Heart left ventricle (tissue), 16 donors: Measurements from ENCODE around the gene SPATA24. TPM values are rescaled to one million over a fixed set of nuclear protein-coding genes. Genes with fewer than 3 reads are reported as not detected.

Experiments
- ATAC-seq, 4 donors: fragments of 200-7000 bp; cut with Tn5 transposase; one replicate each; pipeline ENCODE4 v1.9.1; 2020 to 2022; ENCODE audit warnings: moderate library complexity in 4 of 4, mild to moderate bottlenecking in 3 of 4, moderate number of reproducible peaks in 1 of 4
- DNase-seq, 5 donors: peaks; one replicate each; pipeline ENCODE4 v3.0.0-alpha.2; 2020
- H3K27ac ChIP-seq, 12 donors: fragments of 200-600 bp; sonication (generic) in 4 of 12; one replicate each; pipeline versions ENCODE4 v1.5.0 to v1.8.0; 2016 to 2022; ENCODE audit warnings: mild to moderate bottlenecking in 2 of 12
- H3K27me3 ChIP-seq, 9 donors: fragments of 200-600 bp; sonication (generic) in 2 of 9; one replicate each; pipeline versions ENCODE4 v1.5.1 to v1.8.0; 2016 to 2022; ENCODE audit warnings: mild to moderate bottlenecking in 3 of 9
- H3K36me3 ChIP-seq, 9 donors: fragments of 200-600 bp; sonication (generic) in 2 of 9; one replicate each; pipeline versions ENCODE4 v1.5.0 to v1.8.0; 2018 to 2022; ENCODE audit warnings: mild to moderate bottlenecking in 2 of 9
- H3K4me1 ChIP-seq, 12 donors: fragments of 200-600 bp; sonication (generic) in 4 of 12; one replicate each; pipeline versions ENCODE4 v1.5.0 to v1.8.0; 2016 to 2022; ENCODE audit warnings: mild to moderate bottlenecking in 3 of 12
- H3K4me3 ChIP-seq, 12 donors: fragments of 200-600 bp; sonication (generic) in 4 of 12; one replicate each; pipeline versions ENCODE4 v1.5.0 to v1.8.0; 2017 to 2022; ENCODE audit warnings: mild to moderate bottlenecking in 9 of 12, moderate library complexity in 4 of 12
- H3K9me3 ChIP-seq, 12 donors: fragments of 200-600 bp; sonication (generic) in 4 of 12; one replicate each; pipeline versions ENCODE4 v1.5.0 to v1.8.0; 2016 to 2022; ENCODE audit warnings: mild to moderate bottlenecking in 1 of 12
- CTCF ChIP-seq, 12 donors: fragments of 200-600 bp; sonication (generic) in 4 of 12; IDR thresholded peaks; one replicate each; pipeline versions ENCODE4 v1.5.0 to v1.8.0; 2018 to 2022; ENCODE audit warnings: antibody characterized with exemption in 12 of 12, mild to moderate bottlenecking in 5 of 12
- POLR2A ChIP-seq, 2 donors: fragments of 450-650 bp; IDR thresholded peaks; one replicate each; pipeline ENCODE4 v1.6.1; 2017; ENCODE audit warnings: antibody characterized with exemption in 2 of 2, mild to moderate bottlenecking in 2 of 2, moderate library complexity in 2 of 2
- WGBS, 4 donors: extraction: QIAGEN DNeasy Blood & Tissue Kit in 2 of 4; methylation state at CpG; one replicate each; pipeline versions ENCODE4 v1.1.5 to v1.1.7; 2013 to 2018; 5-methylcytosine and 5-hydroxymethylcytosine counted together
- intact Hi-C, 10 donors: fragments of 100-400 bp; cut with DNase I; formaldehyde crosslinking; loops; one replicate each; pipeline versions ENCODE4 v1.11.1 to v1.14.2; 2022
- polyA plus RNA-seq, 2 donors: library from polyadenylated mRNA; stranded (reverse); fragments of 200-250 nt; gene quantifications; one replicate each; pipeline ENCODE4 v1.2.3, GENCODE V29; 2013
- total RNA-seq, 9 donors: library from RNA; depleted of rRNA in 2 of 9; stranded (reverse); fragments of >200 nt in 2 of 9; fragmentation: NEBNext Ultra II Directional in 3 of 9; extraction: Animal tissue kit (Norgen Biotek cat#: 25700) in 3 of 9; gene quantifications; one replicate each; pipeline versions ENCODE4 v1.1.0 to v1.2.4, GENCODE V29; 2016 to 2023
- donor health status: ischemic (EF 13 %, LVEDD 7.1; RV severe dilation, severe dysfunction).
- donor health status: healthy with polysubstance abuse.
- donor health status: DM: no; HTN: yes; CAD: no.
- donor health status: DM: no; HTN: no; CAD: no.
- donor health status: ischemic (EF 25% LVEDD 6.9; RV normal size, moderate dysfunction).
- donor health status: ischemic (EF 25% LVEDD 5.7; RV mildly dilated, moderate dysfunction).
- donor health status: healthy.
- donor health status: DM: yes; HTN: yes; CAD: no.
- donor health status: ischemic (EF 35%, LVEDD 5.7; RV mildly dilated, moderate dysfunction).
- donor health status: nonischemic (EF 11% LVEDD 7.7; RV severe dilation, severe dysfunction).
- donor health status: DM: yes; HTN: yes; CAD: no.
- donor health status: PGD.
- donor health status: ischemic (EF 29% LVEDD 5.4; RV normal size, mild dysfunction).
- donor health status: nonischemic (EF 23%, LVEDD 6.1; RV moderate dilation, normal function).

Gene SPATA24
- total and polyA plus RNA-seq, 11 donors, result 10.7 to 37.8 (median 16.0) TPM

- Histone ChIP-seq H3K27ac (peak overlapping the region; percentile 81 to 96 (median 86)), H3K4me1 (peaks cover 18 to 66% (median 54%) of the 10 kb centered on the region in 12 donors), H3K4me3 (no peak overlapping the region), H3K36me3 (peaks cover 0 to 41% (median 16%) of the 10 kb centered on the region in 9 donors), H3K27me3 (no peaks in the 10 kb centered on the region), H3K9me3 (no peaks in the 10 kb centered on the region)
- 75 to 81% (median 78%) methylated on average over 6 of the region's 6 CpGs for WGBS, 4 donors
- ATAC-seq, result no peak
- TF ChIP-seq CTCF (IDR thresholded peaks at IDR 0.05) (no peak), POLR2A (IDR thresholded peaks at IDR 0.05) (no peak)
- no peak for DNase-seq
- intact Hi-C loops, result loop anchor here in 1 of 10 donors (2.0 kb wide), 1 partner anchor 19 kb away; the partner anchor contains the start of gene PROB1
These were observed 10.1 kb upstream of the SPATA24 start for GRCh38 chr5:139413963-139414362.

GRCh38 chr5:139413153-139413552, 9.3 kb upstream of the SPATA24 start:
- H3K9me3 ChIP-seq, result no peaks in the 10 kb centered on the region
- intact Hi-C loops, result no loop called here
- peaks cover 17 to 58% (median 46%) of the 10 kb centered on the region in 12 donors for H3K4me1 ChIP-seq
- H3K36me3 ChIP-seq, result peaks cover 0 to 35% (median 13%) of the 10 kb centered on the region in 9 donors
- peak overlapping the region in 5 of 12 donors; percentile 84 to 94 (median 92) for H3K27ac ChIP-seq
- 96 to 98% (median 97%) methylated on average over 6 of the region's 6 CpGs for WGBS, 4 donors
- no peaks in the 10 kb centered on the region for H3K27me3 ChIP-seq
- ATAC-seq (no peak), DNase-seq (no peak)
- TF ChIP-seq CTCF (IDR thresholded peaks at IDR 0.05), result no peak
- no peak for TF ChIP-seq POLR2A (IDR thresholded peaks at IDR 0.05)
- no peak overlapping the region for H3K4me3 ChIP-seq

GRCh38 chr5:139410993-139411828, 7.3 kb upstream of the SPATA24 start:
- 69 to 77% (median 75%) methylated on average over 17 of the region's 17 CpGs for WGBS, 4 donors
- TF ChIP-seq POLR2A (IDR thresholded peaks at IDR 0.05) (no peak), CTCF (IDR thresholded peaks at IDR 0.05) (no peak)
- Histone ChIP-seq H3K36me3 (peaks cover 0 to 35% (median 13%) of the 10 kb centered on the region in 9 donors), H3K27me3 (no peaks in the 10 kb centered on the region), H3K27ac (peak overlapping the region in 5 of 12 donors; percentile 8 to 60 (median 13)), H3K4me3 (no peak overlapping the region), H3K9me3 (no peaks in the 10 kb centered on the region), H3K4me1 (peaks cover 10 to 41% (median 28%) of the 10 kb centered on the region in 12 donors)
- no peak for DNase-seq
- no peak for ATAC-seq
- intact Hi-C loops, result no loop called here
